OCI-LY7 (cell line): ENCODE data around the gene CALHM5.

Experiments used
- EZH2phosphoT487 ChIP-seq: fragments of 200-600 bp; sonication (generic); IDR thresholded peaks from 2 replicates; pipeline ENCODE4 v1.6.1; 2018; ENCODE audit warnings: low read depth, borderline replicate concordance, mild to moderate bottlenecking, mixed run types, antibody characterized with exemption, low read length, moderate library complexity, mixed read lengths
- TF ChIP-seq, protein P1 (sequence below): fragments of 200-600 bp; sonication (generic); conservative IDR thresholded peaks from 2 replicates; pipeline ENCODE4 v1.5.1; 2014; ENCODE audit warnings: mild to moderate bottlenecking, antibody characterized with exemption, low read length, moderate library complexity, mixed read lengths

DNA sequence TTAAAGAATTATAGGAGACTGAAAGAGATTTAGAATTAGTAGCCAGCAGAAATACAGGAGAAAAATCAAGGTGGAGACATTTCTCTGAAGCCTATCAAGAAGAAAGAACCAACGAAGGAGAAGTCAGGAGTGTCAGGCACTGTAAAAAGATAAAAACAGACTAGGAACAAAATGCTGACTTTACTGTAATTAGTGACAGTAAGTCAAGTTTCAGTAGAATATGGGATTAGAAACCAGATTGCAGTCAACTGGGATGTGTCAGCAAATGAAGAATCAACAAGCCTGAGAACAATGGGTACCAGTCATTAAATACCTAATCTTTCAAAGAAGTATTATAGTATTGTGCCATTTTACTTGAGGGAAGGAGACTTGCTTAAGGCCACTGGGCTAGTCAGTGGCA is 28.7 kb upstream of the CALHM5 start:
- TF ChIP-seq, protein P1, sequence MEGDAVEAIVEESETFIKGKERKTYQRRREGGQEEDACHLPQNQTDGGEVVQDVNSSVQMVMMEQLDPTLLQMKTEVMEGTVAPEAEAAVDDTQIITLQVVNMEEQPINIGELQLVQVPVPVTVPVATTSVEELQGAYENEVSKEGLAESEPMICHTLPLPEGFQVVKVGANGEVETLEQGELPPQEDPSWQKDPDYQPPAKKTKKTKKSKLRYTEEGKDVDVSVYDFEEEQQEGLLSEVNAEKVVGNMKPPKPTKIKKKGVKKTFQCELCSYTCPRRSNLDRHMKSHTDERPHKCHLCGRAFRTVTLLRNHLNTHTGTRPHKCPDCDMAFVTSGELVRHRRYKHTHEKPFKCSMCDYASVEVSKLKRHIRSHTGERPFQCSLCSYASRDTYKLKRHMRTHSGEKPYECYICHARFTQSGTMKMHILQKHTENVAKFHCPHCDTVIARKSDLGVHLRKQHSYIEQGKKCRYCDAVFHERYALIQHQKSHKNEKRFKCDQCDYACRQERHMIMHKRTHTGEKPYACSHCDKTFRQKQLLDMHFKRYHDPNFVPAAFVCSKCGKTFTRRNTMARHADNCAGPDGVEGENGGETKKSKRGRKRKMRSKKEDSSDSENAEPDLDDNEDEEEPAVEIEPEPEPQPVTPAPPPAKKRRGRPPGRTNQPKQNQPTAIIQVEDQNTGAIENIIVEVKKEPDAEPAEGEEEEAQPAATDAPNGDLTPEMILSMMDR, result no peak
- TF ChIP-seq EZH2phosphoT487, result no peak
